T-cell (primary cell): ENCODE measurements around the gene FES. TPM values are rescaled to one million over a fixed set of nuclear protein-coding genes. Genes with fewer than 3 reads are reported as not detected.

Experiments used
- ATAC-seq, 4 experiments: fragments of 200-7000 bp in 3 of 4; fragments of 150-1000 bp in 1 of 4; cut with Tn5 transposase; replicated peaks in 1 of 4; 1 replicate in 3 of 4; 2 replicates in 1 of 4; pipeline ENCODE4 v1.10.0; 2021; ENCODE audit warnings: moderate library complexity in 3 of 4, mild to moderate bottlenecking in 2 of 4, moderate number of reproducible peaks in 1 of 4
- CTCF ChIA-PET, 2 donors: fragments of 300-600 bp; sonication (Branson Sonifier 250); formaldehyde crosslinking; loops; one replicate each; lab custom pipeline; 2022; ENCODE audit warnings: antibody characterized with exemption in 2 of 2; lab: Charles Lee
- POLR2A ChIA-PET, 2 donors: fragments of 300-600 bp; sonication (Branson Sonifier 250); formaldehyde crosslinking; loops; one replicate each; lab custom pipeline; 2022; ENCODE audit warnings: antibody characterized with exemption in 2 of 2; lab: Charles Lee
- DNase-seq, 35 experiments: peaks; one replicate each; pipeline versions ENCODE4 v3.0.0 to v3.0.0-alpha.2; 2013 to 2023
- H3K27ac ChIP-seq: one replicate; pipeline ENCODE4 v1.5.1; 2013; ENCODE audit warnings: low read length
- H3K27me3 ChIP-seq, 2 experiments: replicated peaks in 1 of 2; 1 replicate in 1 of 2; 2 replicates in 1 of 2; pipeline versions ENCODE4 v1.6.1 to v1.7.0; 2013; ENCODE audit warnings: low read length in 1 of 2, mixed read lengths in 1 of 2; ENCODE audit not compliant: control insufficient read depth in 2 of 2, insufficient read depth in 2 of 2; ENCODE audit errors: extremely low read depth in 1 of 2
- H3K36me3 ChIP-seq, 2 donors: 1 replicate in 1 of 2; 2 replicates in 1 of 2; pipeline versions ENCODE4 v1.6.1 to v1.7.0; 2013; ENCODE audit warnings: low read length in 1 of 2; ENCODE audit not compliant: control insufficient read depth in 2 of 2, insufficient read depth in 1 of 2; ENCODE audit errors: extremely low read depth in 1 of 2
- H3K4me1 ChIP-seq, 2 experiments: 1 replicate in 1 of 2; 2 replicates in 1 of 2; pipeline versions ENCODE4 v1.6.1 to v1.7.0; 2013; ENCODE audit warnings: low read length in 2 of 2, mixed read lengths in 1 of 2; ENCODE audit not compliant: insufficient read depth in 2 of 2, control insufficient read depth in 1 of 2; ENCODE audit errors: extremely low read depth in 1 of 2
- H3K4me3 ChIP-seq, 2 donors: 1 replicate in 1 of 2; 2 replicates in 1 of 2; pipeline versions ENCODE4 v1.5.1 to v1.7.0; 2013; ENCODE audit warnings: mild to moderate bottlenecking in 2 of 2, low read length in 1 of 2, moderate library complexity in 1 of 2; ENCODE audit not compliant: control insufficient read depth in 1 of 2; ENCODE audit errors: extremely low read depth in 1 of 2
- H3K9me3 ChIP-seq: 2 replicates; pipeline ENCODE4 v1.7.0; 2013
- H3K27ac Mint-ChIP-seq, 2 donors: one replicate each; pipeline ENCODE4 v1.8.0; 2020 to 2021; ENCODE audit warnings: mild to moderate bottlenecking in 2 of 2, mixed read lengths in 2 of 2
- H3K27me3 Mint-ChIP-seq, 2 donors: one replicate each; pipeline ENCODE4 v1.8.0; 2021 to 2022; ENCODE audit warnings: mixed read lengths in 2 of 2
- H3K36me3 Mint-ChIP-seq: one replicate; pipeline ENCODE4 v1.8.0; 2021; ENCODE audit warnings: mixed read lengths
- H3K4me1 Mint-ChIP-seq, 3 donors: one replicate each; pipeline ENCODE4 v1.8.0; 2020 to 2022; ENCODE audit warnings: mixed read lengths in 3 of 3, mild to moderate bottlenecking in 1 of 3
- H3K4me3 Mint-ChIP-seq, 3 donors: one replicate each; pipeline ENCODE4 v1.8.0; 2020 to 2022; ENCODE audit warnings: mild to moderate bottlenecking in 3 of 3, mixed read lengths in 3 of 3, moderate library complexity in 3 of 3
- H3K9me3 Mint-ChIP-seq, 3 donors: one replicate each; pipeline ENCODE4 v1.8.0; 2020 to 2022; ENCODE audit warnings: mixed read lengths in 3 of 3
- WGBS: methylation state at CpG from one replicate; pipeline ENCODE4 v1.1.5; 2013; ENCODE audit warnings: missing lambda C conversion rate; ENCODE audit not compliant: insufficient coverage; 5-methylcytosine and 5-hydroxymethylcytosine counted together
- total RNA-seq, 35 experiments: library from RNA in 6 of 35; stranded (reverse) in 6 of 35; fragments of 120-200 nt in 1 of 35; gene quantifications; one replicate each; pipeline versions ENCODE4 v1.2.1 to v1.2.4 and lab custom pipeline; 2013 to 2026

The FES gene
- total RNA-seq, 5 donors from 2014 or later (not counting 1 experiment from before 2014, with no cell fraction given), result 3.2 to 5.2 (median 4.3) TPM

DNA sequence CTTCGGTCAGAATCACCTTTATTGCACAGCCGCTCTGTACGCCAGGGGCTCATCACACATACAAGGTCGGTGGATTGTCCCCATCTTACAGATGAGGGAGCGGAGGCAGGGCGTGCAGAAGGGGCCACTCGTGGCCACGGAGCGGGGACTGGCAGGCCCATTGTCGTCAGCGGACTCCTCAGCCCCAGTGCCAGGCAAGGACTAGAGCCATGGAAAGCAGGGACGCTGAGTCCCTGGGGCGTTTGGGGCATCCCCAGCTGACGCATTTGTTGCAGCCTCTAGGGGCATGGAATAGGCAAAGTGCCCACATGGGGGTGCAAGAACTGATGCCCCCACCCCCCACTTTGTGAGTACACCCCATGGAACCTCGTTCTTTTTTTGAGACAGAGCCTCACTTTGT is 45.8 kb upstream of the FES start:
- ChIA-PET POLR2A (interaction anchor here in 1 of 2 donors (0.6 to 0.8 kb wide), 2 partner anchors 47 to 127 kb away, joined by 3 to 5 read pairs; no protein-coding TSS in a partner anchor), CTCF (interaction anchor here in 1 of 2 donors (1.1 to 1.8 kb wide), 2 partner anchors 47 to 121 kb away, joined by 6 to 7 read pairs; partner anchors contain the start of genes BLM and FES)
- Mint-ChIP-seq H3K27me3 (no peaks in the 10 kb centered on the region), H3K4me3 (peak overlapping the region; percentile 39 to 71 (median 54)), H3K9me3 (no peaks in the 10 kb centered on the region), H3K27ac (peak overlapping the region; percentile 78 to 80), H3K36me3 (no peaks in the 10 kb centered on the region), H3K4me1 (peaks cover 28 to 41% (median 41%) of the 10 kb centered on the region in 3 donors)
- Histone ChIP-seq H3K4me3 (peak overlapping the region; percentile 19 to 21), H3K4me1 (peaks cover 12 to 35% of the 10 kb centered on the region in 2 experiments), H3K27ac (peak overlapping the region; percentile 67), H3K27me3 (peaks cover 0 to 12% of the 10 kb centered on the region in 2 experiments), H3K9me3 (no peaks in the 10 kb centered on the region), H3K36me3 (no peaks in the 10 kb centered on the region)
- peak in 9 of 35 experiments; percentile 4 to 47 (median 29) for DNase-seq
- 58% methylated on average over 15 of the region's 15 CpGs for WGBS
- peak in 2 of 4 experiments; percentile 0 to 10 for ATAC-seq

DNA sequence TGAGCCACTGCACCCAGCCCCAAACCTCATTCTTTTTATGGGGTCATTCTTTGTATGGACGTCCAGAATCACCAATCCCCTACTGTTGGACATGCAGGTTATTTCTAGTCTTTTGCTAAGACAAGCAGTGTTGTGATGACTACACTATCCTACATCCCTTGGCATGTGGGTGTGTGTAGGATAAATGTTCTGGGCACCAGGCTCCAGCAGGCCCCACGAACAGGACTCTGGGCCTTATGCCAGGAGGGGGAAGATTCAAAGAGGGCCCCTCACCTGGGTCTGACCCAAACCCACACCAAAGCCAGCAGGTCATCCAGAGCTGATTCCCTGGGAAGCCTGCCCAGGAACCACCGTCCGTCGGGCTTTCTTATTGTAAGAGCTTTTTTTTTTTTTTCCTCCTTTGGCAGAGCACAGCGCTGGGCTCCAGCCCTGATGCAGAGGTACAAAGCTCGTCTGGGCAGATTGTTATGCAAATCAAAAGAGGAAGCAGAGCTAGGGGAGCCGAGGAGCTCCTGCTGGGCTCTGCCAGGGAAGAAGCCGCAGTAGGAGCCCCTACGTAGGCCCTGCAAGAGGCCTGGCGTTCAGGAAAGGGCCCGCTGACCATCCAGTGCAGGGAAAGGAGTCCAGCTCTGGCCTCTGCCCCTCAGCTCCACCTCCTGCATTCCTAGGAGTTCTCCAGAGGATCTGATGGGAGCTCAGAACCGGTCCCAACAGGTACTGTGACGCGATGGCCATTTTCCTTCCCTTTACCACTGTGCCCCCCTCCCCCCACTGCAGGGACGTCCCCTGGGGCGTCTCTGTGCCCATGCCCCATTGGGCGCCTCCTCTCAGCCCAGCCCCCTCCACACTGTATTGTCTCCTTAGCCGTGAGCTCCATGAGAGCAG is 44.9 kb upstream of the FES start:
- no peaks in the 10 kb centered on the region for H3K36me3 ChIP-seq
- Mint-ChIP-seq H3K4me3 (peak overlapping the region; percentile 37 to 71 (median 60)), H3K27me3 (no peaks in the 10 kb centered on the region), H3K36me3 (no peaks in the 10 kb centered on the region), H3K9me3 (no peaks in the 10 kb centered on the region), H3K4me1 (peaks cover 28 to 41% (median 41%) of the 10 kb centered on the region in 3 donors), H3K27ac (peak overlapping the region; percentile 77 to 80)
- H3K27me3 ChIP-seq, result peaks cover 0 to 12% of the 10 kb centered on the region in 2 experiments
- no peaks in the 10 kb centered on the region for H3K9me3 ChIP-seq
- peak in 1 of 35 experiments; percentile 14 for DNase-seq
- H3K4me1 ChIP-seq, result peaks cover 12 to 35% of the 10 kb centered on the region in 2 experiments
- no peak overlapping the region for H3K27ac ChIP-seq
- POLR2A ChIA-PET, result interaction anchor here (0.5 to 0.6 kb wide), 3 partner anchors 29 to 142 kb away, joined by 3 to 8 read pairs (median 4); partner anchors contain the start of gene FURIN (in 1 of the 2)
- no peak for ATAC-seq
- H3K4me3 ChIP-seq, result no peak overlapping the region
- 72% methylated on average over 15 of the region's 19 CpGs for WGBS
- CTCF ChIA-PET, result interaction anchor here (0.5 to 0.6 kb wide), 2 partner anchors 93 to 190 kb away, joined by 3 to 4 read pairs; partner anchors contain the start of gene HDDC3 (in 1 of the 2)

- peaks cover 28 to 46% (median 41%) of the 10 kb centered on the region in 3 donors for H3K4me1 Mint-ChIP-seq
Measured at GRCh38 chr15:90840157-90840855, 44.0 kb upstream of the FES start.

GRCh38 chr15:90840954-90841353 is 43.4 kb upstream of the FES start:
- Histone ChIP-seq H3K27ac (no peak overlapping the region), H3K27me3 (peaks cover 0 to 15% of the 10 kb centered on the region in 2 experiments), H3K9me3 (no peaks in the 10 kb centered on the region), H3K36me3 (no peaks in the 10 kb centered on the region), H3K4me3 (no peak overlapping the region), H3K4me1 (peaks cover 12 to 40% of the 10 kb centered on the region in 2 experiments)
- ATAC-seq (no peak), DNase-seq (no peak)
- H3K27me3 Mint-ChIP-seq, result no peaks in the 10 kb centered on the region
- H3K9me3 Mint-ChIP-seq, result no peaks in the 10 kb centered on the region
- H3K27ac Mint-ChIP-seq, result no peak overlapping the region
- no peaks in the 10 kb centered on the region for H3K36me3 Mint-ChIP-seq
- H3K4me1 Mint-ChIP-seq, result peaks cover 28 to 47% (median 41%) of the 10 kb centered on the region in 3 donors
- ChIA-PET POLR2A (no interaction called here), CTCF (no interaction called here)
- WGBS, result 100% methylated on average over 2 of the region's 8 CpGs
- H3K4me3 Mint-ChIP-seq, result no peak overlapping the region

More at GRCh38 chr15:90840157-90840855, 44.0 kb upstream of the FES start:
- Histone ChIP-seq H3K4me1 (peaks cover 12 to 37% of the 10 kb centered on the region in 2 experiments), H3K4me3 (no peak overlapping the region), H3K36me3 (no peaks in the 10 kb centered on the region), H3K27me3 (peaks cover 0 to 15% of the 10 kb centered on the region in 2 experiments), H3K9me3 (no peaks in the 10 kb centered on the region), H3K27ac (no peak overlapping the region)
- Mint-ChIP-seq H3K27ac (peak overlapping the region; percentile 77 to 80), H3K9me3 (no peaks in the 10 kb centered on the region), H3K27me3 (no peaks in the 10 kb centered on the region), H3K4me3 (peak overlapping the region; percentile 24 to 71 (median 60)), H3K36me3 (no peaks in the 10 kb centered on the region)
- CTCF ChIA-PET, result no interaction called here
- no peak for ATAC-seq
- POLR2A ChIA-PET, result interaction anchor here in 1 of 2 donors (0.6 kb wide), 1 partner anchor 124 kb away, joined by 8 read pairs; no protein-coding TSS in a partner anchor
- 96% methylated on average over 16 of the region's 18 CpGs for WGBS
- no peak for DNase-seq

DNA sequence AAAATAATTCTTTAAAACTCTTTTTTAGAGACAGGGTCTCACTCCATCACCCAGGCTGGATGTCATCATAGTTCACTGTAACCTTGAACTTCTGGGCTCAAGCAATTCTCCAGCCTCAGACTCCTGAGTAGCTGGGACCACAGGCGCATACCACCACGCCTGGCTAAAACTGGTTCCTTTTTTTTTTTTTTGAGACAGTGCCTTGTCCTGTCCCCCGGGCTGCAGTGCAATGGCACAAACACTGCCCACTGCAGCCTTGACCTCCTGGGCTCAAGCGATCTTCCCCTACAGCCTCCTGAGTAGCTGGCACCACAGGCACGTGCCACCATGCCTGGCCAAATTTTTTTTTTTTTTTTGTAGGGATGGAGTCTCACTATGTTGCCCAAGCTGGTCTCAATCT is 39.6 kb upstream of the FES start:
- no peak for ATAC-seq
- peaks cover 2 to 13% of the 10 kb centered on the region in 2 experiments for H3K4me1 ChIP-seq
- Mint-ChIP-seq H3K9me3 (no peaks in the 10 kb centered on the region), H3K27me3 (no peaks in the 10 kb centered on the region), H3K27ac (no peak overlapping the region), H3K36me3 (no peaks in the 10 kb centered on the region), H3K4me1 (peaks cover 5 to 16% (median 12%) of the 10 kb centered on the region in 3 donors), H3K4me3 (no peak overlapping the region)
- ChIA-PET POLR2A (interaction anchor here (0.6 kb wide), 2 partner anchors 412 to 421 kb away, joined by 3 to 5 read pairs; no protein-coding TSS in a partner anchor), CTCF (no interaction called here)
- no peaks in the 10 kb centered on the region for H3K36me3 ChIP-seq
- peaks cover 0 to 5% of the 10 kb centered on the region in 2 experiments for H3K27me3 ChIP-seq
- no peak overlapping the region for H3K27ac ChIP-seq
- WGBS, result 72% methylated on average over 4 of the region's 5 CpGs
- H3K9me3 ChIP-seq, result no peaks in the 10 kb centered on the region
- no peak overlapping the region for H3K4me3 ChIP-seq
- no peak for DNase-seq
